Lung (tissue), 12 donors: ENCODE data around the gene FAF2. TPM values are rescaled to one million over a fixed set of nuclear protein-coding genes. Genes with fewer than 3 reads are reported as not detected.
"Not testable (repeated sequence)": the region's sequence is repeated elsewhere in the genome, so short reads cannot be mapped to it uniquely, and the experiment has no call there.

Source experiments
- ATAC-seq: fragments of 200-7000 bp; cut with Tn5 transposase; one replicate; pipeline ENCODE4 v1.9.1; 2020; ENCODE audit warnings: moderate number of reproducible peaks; ENCODE audit not compliant: insufficient read depth, low FRiP score
- DNase-seq, 3 donors: peaks; one replicate each; pipeline ENCODE4 v3.0.0-alpha.2; 2013 to 2017
- H3K27ac ChIP-seq, 2 donors: one replicate each; pipeline ENCODE4 v1.5.1; 2013; ENCODE audit warnings: mild to moderate bottlenecking in 2 of 2, moderate library complexity in 2 of 2, control low read depth in 1 of 2, inconsistent platforms in 1 of 2, low read depth in 1 of 2, low read length in 1 of 2
- H3K27me3 ChIP-seq, 3 donors: one replicate each; pipeline ENCODE4 v1.5.1; 2013; ENCODE audit warnings: low read length in 2 of 3; ENCODE audit not compliant: control insufficient read depth in 3 of 3, insufficient read depth in 3 of 3
- H3K36me3 ChIP-seq, 4 donors: one replicate each; pipeline ENCODE4 v1.5.1; 2013; ENCODE audit warnings: low read length in 4 of 4, mild to moderate bottlenecking in 1 of 4, moderate library complexity in 1 of 4; ENCODE audit not compliant: control insufficient read depth in 4 of 4, insufficient read depth in 4 of 4
- H3K4me1 ChIP-seq, 5 donors: one replicate each; pipeline ENCODE4 v1.5.1; 2013; ENCODE audit warnings: low read length in 5 of 5, mild to moderate bottlenecking in 2 of 5, moderate library complexity in 1 of 5; ENCODE audit not compliant: control insufficient read depth in 5 of 5, insufficient read depth in 5 of 5
- H3K4me3 ChIP-seq: one replicate; pipeline ENCODE4 v1.5.1; 2013; ENCODE audit warnings: mild to moderate bottlenecking, control low read depth, moderate library complexity
- H3K9ac ChIP-seq, 2 donors: one replicate each; pipeline ENCODE4 v1.5.1; 2013; ENCODE audit warnings: low read length in 2 of 2, control low read depth in 1 of 2; ENCODE audit not compliant: insufficient read depth in 1 of 2
- H3K9me3 ChIP-seq, 4 donors: one replicate each; pipeline ENCODE4 v1.5.1; 2013; ENCODE audit warnings: low read length in 3 of 4, mild to moderate bottlenecking in 1 of 4, moderate library complexity in 1 of 4; ENCODE audit not compliant: control insufficient read depth in 4 of 4, insufficient read depth in 3 of 4
- WGBS, 2 donors: extraction: QIAGEN DNeasy Blood & Tissue Kit; methylation state at CpG; one replicate each; pipeline ENCODE4 v1.1.7; 2013; 5-methylcytosine and 5-hydroxymethylcytosine counted together
- polyA plus RNA-seq, 2 donors: library from polyadenylated mRNA; stranded (reverse); fragments of 200-250 nt; gene quantifications; one replicate each; pipeline ENCODE4 v1.2.1, GENCODE V29; 2013
- total RNA-seq, 2 donors: library from RNA; depleted of rRNA in 1 of 2; stranded (reverse); fragments of >200 nt in 1 of 2; gene quantifications; one replicate each; pipeline ENCODE4 v1.2.1, GENCODE V29; 2014 to 2021
- TF ChIP-seq, protein P1 (sequence below): IDR thresholded peaks from 2 replicates; pipeline ENCODE4 v1.5.1; 2012; ENCODE audit warnings: mild to moderate bottlenecking; ENCODE audit errors: control extremely low read depth, extremely low read depth
- donor health status: control.
- donor health status: control.
- donor health status: Bipolar disorder and iron deficiency.
- donor health status: healthy.
- donor health status: DM: yes; HTN: yes; CAD: no.

The FAF2 gene
- total and polyA plus RNA-seq, 4 donors, result 12.5 to 40.1 (median 26.6) TPM

DNA sequence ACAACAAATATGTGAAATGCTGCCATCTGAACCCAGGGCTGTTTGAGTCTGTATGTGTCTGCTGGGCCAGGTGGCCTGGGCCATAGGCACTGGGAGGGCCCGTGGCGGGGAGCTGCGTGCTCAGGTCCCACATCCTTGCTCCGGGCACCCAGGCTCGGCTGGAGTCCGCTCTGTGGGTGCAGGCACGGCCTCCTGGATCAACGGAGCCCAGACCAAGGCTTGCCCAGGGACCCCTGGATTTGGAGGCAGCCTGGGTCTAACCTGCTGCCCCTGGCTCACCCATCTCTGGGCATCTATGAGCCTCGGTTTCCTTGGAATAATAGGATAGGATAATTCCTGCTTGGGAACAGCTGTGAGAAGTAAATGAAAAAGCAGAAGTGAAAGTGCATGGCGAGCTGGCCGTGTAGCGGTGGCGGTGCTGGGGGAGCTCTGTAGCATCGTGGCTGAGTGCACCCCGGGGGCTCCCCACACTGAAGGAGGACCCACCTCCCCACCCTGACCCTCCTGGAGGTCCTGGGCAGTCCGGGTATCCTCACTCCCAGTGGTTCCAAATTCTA lies 102.2 kb downstream of the FAF2 start:
- no peak overlapping the region for H3K4me3 ChIP-seq
- no peak for DNase-seq
- no peak for ATAC-seq
- no peaks in the 10 kb centered on the region for H3K36me3 ChIP-seq
- H3K27ac ChIP-seq, result no peak overlapping the region
- 48 to 67% methylated on average over 16 of the region's 16 CpGs for WGBS, 2 donors
- H3K4me1 ChIP-seq, result peaks cover 0 to 3% (median 0%) of the 10 kb centered on the region in 5 donors
- TF ChIP-seq, protein P1, sequence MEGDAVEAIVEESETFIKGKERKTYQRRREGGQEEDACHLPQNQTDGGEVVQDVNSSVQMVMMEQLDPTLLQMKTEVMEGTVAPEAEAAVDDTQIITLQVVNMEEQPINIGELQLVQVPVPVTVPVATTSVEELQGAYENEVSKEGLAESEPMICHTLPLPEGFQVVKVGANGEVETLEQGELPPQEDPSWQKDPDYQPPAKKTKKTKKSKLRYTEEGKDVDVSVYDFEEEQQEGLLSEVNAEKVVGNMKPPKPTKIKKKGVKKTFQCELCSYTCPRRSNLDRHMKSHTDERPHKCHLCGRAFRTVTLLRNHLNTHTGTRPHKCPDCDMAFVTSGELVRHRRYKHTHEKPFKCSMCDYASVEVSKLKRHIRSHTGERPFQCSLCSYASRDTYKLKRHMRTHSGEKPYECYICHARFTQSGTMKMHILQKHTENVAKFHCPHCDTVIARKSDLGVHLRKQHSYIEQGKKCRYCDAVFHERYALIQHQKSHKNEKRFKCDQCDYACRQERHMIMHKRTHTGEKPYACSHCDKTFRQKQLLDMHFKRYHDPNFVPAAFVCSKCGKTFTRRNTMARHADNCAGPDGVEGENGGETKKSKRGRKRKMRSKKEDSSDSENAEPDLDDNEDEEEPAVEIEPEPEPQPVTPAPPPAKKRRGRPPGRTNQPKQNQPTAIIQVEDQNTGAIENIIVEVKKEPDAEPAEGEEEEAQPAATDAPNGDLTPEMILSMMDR, result no peak
- no peaks in the 10 kb centered on the region for H3K27me3 ChIP-seq
- no peaks in the 10 kb centered on the region for H3K9me3 ChIP-seq
- H3K9ac ChIP-seq, result no peak overlapping the region

DNA sequence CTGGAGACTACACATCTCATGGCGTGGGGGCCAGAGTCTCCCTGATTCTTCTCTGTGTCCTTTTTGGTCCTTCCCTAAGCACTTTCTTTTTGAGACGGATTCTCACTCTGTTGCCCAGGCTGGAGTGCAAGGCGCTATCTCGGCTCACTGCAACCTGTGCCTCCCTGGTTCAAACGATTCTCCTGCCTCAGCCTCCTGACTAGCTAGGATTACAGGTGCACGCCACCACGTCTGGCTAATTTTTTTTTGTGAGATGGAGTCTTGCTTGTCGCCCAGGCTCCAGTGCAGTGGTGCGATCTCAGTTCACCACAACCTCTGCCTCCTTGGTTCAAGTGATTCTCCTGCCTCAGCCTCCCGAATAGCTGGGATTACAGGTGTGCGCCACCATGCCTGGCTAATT lies 102.8 kb downstream of the FAF2 start:
- not testable (repeated sequence) for DNase-seq, H3K9ac ChIP-seq, H3K4me3 ChIP-seq, H3K27me3 ChIP-seq, ATAC-seq, H3K9me3 ChIP-seq, H3K4me1 ChIP-seq, H3K36me3 ChIP-seq, H3K27ac ChIP-seq
- 84 to 89% methylated on average over 11 of the region's 11 CpGs for WGBS, 2 donors

DNA sequence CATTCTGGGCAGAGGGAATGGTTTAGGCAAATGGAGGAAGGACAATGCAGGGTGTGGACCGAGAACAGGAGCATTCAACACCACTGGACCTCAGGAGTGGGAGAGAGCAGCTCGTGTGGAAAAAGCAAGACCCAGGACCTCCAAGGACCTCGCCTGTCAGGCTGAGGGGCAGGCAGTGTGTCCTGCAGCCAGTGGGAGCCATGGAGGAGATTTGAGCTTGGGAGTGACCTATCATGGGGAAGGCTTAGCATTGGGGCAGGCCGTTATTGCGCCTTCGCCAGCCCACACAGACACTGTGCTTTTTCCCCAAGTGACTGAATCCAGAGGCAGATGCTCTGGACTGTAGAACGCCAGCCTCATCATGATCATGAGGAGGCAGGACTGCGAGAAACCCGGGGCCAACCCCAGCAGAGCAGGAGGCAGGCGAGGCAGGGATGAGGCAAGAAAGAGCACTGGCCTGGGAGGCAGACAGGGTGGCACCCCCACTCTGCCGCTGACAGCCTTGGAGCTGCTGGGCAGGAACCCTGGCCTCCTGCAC lies 104.2 kb downstream of the FAF2 start:
- Histone ChIP-seq H3K4me3 (no peak overlapping the region), H3K9ac (no peak overlapping the region), H3K27ac (no peak overlapping the region), H3K27me3 (no peaks in the 10 kb centered on the region), H3K36me3 (no peaks in the 10 kb centered on the region), H3K4me1 (peaks cover 0 to 3% (median 0%) of the 10 kb centered on the region in 5 donors), H3K9me3 (no peaks in the 10 kb centered on the region)
- TF ChIP-seq, protein P1, result no peak
- DNase-seq (no peak), ATAC-seq (no peak)
- 82 to 86% methylated on average over 11 of the region's 11 CpGs for WGBS, 2 donors

DNA sequence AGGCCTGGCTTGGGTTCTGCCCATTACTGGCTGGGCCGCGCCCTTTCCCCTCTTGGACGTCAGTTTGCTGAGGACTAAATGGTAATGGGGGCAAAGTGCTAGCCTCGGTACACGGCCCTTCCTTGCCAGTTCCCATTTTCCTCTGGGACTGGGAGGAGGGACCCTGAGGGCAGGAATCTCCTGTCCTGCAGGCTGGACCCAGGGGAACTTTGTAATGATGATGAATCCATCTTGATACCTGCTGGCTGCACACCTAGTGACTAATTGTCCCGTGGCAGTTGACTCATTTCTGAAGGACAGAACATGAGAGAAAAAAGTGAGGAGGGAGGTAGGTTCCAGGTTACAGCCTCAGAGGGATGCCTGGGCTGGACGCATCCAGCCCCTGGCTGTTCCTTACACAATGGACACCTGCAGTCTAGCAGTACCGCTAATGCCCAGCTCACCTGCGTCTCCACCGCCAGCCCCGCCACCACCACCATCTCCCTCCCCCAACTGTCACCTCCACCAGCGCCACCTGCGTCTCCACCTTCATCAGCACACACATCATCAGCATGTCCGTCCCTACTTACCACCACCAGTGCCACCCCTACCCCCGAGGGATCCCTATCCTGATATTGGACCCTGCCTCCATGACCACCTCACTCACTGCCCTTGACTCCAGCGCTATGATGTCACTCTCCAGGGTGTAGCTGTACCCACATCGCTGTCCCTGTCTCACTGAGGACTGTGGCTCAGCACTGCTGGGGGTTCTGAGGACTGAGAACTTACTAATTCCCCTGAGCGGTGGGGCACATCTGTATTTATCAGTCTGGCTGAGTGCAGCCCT lies 105.3 kb downstream of the FAF2 start:
- Histone ChIP-seq H3K27ac (no peak overlapping the region), H3K36me3 (no peaks in the 10 kb centered on the region), H3K4me1 (peaks cover 0 to 3% (median 0%) of the 10 kb centered on the region in 5 donors), H3K27me3 (no peaks in the 10 kb centered on the region), H3K4me3 (no peak overlapping the region), H3K9me3 (no peaks in the 10 kb centered on the region), H3K9ac (no peak overlapping the region)
- TF ChIP-seq, protein P1, result no peak
- WGBS, 2 donors, result 66 to 71% methylated on average over 18 of the region's 18 CpGs
- no peak for DNase-seq
- no peak for ATAC-seq
